ENCODE results near the gene GADD45G.

The GADD45G gene

DNA sequence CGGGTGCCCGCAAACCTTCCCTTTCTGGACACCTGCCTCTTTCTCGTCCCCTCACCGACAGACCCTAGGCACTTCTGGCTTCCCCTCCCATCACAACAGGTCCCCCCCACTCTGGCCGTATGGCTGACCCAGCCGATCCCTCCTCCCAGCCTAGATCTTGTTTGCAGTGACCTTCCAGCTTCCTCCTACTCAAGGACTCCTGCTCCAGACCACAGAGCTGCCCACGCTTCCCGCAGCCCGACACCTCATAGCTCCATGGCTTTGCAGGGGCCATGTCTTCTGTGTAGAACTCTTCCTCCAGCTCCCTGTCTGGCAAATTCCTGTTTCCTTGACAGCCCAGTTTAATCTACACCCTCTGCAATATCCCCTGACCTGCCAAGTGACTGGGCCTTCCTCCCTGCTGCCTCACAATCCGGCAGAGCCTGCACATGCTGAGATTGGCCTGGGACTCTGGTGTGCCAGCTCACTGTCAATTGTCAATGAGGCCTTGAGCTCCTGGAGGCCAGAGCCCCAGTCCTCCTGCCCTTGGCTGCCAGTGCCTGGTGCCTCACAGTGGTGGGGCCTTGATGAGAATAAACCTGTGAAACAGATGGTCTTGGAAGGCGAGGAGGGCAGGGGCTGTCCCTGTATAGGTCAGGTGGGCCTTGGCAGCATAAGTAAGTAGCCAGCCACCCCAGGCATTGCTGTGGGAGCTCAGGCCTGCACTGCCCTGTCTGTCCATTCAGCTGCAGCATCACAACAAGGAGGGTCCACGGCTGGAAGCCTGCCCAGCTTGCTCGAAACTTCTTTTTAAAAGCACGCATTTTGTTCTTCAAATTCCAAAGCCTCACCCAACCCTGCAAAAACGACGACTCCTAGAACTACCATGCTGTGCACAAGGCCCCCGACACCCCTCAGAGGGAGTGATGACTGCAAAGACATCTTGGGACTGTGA is 50.5 kb downstream of the GADD45G start:
- no peak for DNase-seq

Data from stimulated activated CD4-positive, alpha-beta T cell treated with anti-CD3 and anti-CD28 coated beads, Interleukin-15, amount 100 ng/mL, for 24 hours (primary cell).